Neural crest cell (in vitro differentiated cells): ENCODE measurements around the gene CNOT11. TPM values are rescaled to one million over a fixed set of nuclear protein-coding genes. Genes with fewer than 3 reads are reported as not detected.
"Not testable (repeated sequence)": the region's sequence is repeated elsewhere in the genome, so short reads cannot be mapped to it uniquely, and the experiment has no call there.

Source experiments
- DNase-seq: peaks from one replicate; pipeline ENCODE4 v3.0.0; 2021; ENCODE audit warnings: low read depth, mixed read lengths, low spot score
- H3K27ac Mint-ChIP-seq: one replicate; pipeline ENCODE4 v1.8.0; 2021; ENCODE audit warnings: mild to moderate bottlenecking, mixed read lengths; ENCODE audit not compliant: unreplicated experiment
- H3K27me3 Mint-ChIP-seq: 2 replicates; pipeline ENCODE4 v1.8.0; 2021; ENCODE audit warnings: low read depth, mild to moderate bottlenecking, mixed read lengths
- H3K36me3 Mint-ChIP-seq: 2 replicates; pipeline ENCODE4 v1.8.0; 2021; ENCODE audit warnings: low read depth, mild to moderate bottlenecking, mixed read lengths
- H3K4me1 Mint-ChIP-seq: 2 replicates; pipeline ENCODE4 v1.8.0; 2021; ENCODE audit warnings: mixed read lengths
- H3K4me3 Mint-ChIP-seq: one replicate; pipeline ENCODE4 v1.8.0; 2021; ENCODE audit warnings: mild to moderate bottlenecking, mixed read lengths
- H3K9me3 Mint-ChIP-seq: 2 replicates; pipeline ENCODE4 v1.8.0; 2021; ENCODE audit warnings: mixed read lengths
- total RNA-seq: library from RNA; stranded (reverse); gene quantifications from 2 replicates; pipeline ENCODE4 v1.2.1, GENCODE V29; 2021
- TF ChIP-seq, protein P1 (sequence below): fragments of 200-600 bp; sonication (generic); conservative IDR thresholded peaks from 2 replicates; pipeline ENCODE4 v1.5.0; 2021; ENCODE audit warnings: antibody characterized with exemption, mild to moderate bottlenecking

Gene CNOT11
- total RNA-seq, 1 donor from 2014 or later: 48.2 TPM

DNA sequence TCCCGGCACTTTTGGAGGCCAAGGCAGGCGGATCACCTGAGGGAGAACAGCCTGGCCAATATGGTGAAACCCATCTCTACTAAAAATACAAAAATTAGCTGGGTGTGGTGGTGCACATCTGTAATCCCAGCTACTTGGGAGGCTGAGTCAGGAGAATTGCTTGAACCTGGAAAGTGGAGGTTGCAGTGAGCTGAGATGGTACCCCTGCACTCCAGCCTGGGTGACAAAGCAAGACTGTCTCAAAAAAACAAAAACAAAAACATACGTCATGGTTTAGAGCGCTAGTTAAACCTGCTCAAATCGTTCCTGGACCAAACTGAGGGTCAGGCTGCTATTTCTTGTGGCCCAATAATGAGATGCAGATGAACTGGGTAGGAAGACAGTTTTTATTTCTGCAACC lies 7.2 kb upstream of the CNOT11 start:
- H3K4me1 Mint-ChIP-seq, H3K9me3 Mint-ChIP-seq, H3K27me3 Mint-ChIP-seq, H3K4me3 Mint-ChIP-seq, H3K36me3 Mint-ChIP-seq, DNase-seq, H3K27ac Mint-ChIP-seq: not testable (repeated sequence)

DNA sequence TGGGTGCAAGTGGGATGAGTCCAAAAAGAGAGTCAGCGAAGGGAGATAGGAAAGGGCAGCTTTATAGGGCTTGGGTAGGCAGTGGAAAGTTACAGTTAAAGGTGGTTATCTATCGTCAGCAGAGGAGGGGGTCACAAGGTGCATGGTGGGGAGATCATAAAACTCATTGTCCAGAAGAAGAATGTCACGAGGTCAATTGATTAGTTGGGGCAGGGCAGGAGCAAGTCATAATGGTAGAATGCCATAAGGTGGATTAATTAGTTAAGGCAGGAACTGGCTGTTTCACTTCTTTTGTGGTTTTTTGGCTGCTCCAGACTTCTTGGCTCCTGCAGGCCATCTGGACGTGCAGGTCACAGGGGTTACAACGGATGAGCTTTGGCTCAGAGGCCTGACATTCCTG lies 3.9 kb upstream of the CNOT11 start:
- not testable (repeated sequence) for H3K27ac Mint-ChIP-seq, H3K9me3 Mint-ChIP-seq, H3K36me3 Mint-ChIP-seq, H3K27me3 Mint-ChIP-seq, DNase-seq
- Mint-ChIP-seq H3K4me1 (peaks cover 25% of the 10 kb centered on the region), H3K4me3 (peak overlapping the region; percentile 36)

DNA sequence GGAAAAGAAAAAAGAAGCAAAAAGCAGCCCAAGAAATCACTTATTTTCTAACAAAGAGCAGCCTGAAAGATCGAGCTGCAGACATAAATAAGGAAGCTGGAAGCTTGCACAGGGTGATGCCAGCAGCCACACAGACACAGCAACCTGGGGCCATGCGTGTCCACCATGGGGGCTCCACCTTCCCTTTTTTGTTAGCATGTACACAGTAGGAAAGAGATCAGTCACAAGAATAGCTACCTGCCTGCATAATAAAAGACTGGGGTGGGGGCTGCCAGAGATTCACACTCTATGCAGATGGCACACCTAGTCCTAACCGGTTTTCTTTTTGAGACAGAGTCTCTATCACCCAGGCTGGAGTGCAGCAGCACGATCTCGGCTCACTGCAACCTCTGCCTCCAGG lies 2.9 kb upstream of the CNOT11 start:
- TF ChIP-seq, protein P1, sequence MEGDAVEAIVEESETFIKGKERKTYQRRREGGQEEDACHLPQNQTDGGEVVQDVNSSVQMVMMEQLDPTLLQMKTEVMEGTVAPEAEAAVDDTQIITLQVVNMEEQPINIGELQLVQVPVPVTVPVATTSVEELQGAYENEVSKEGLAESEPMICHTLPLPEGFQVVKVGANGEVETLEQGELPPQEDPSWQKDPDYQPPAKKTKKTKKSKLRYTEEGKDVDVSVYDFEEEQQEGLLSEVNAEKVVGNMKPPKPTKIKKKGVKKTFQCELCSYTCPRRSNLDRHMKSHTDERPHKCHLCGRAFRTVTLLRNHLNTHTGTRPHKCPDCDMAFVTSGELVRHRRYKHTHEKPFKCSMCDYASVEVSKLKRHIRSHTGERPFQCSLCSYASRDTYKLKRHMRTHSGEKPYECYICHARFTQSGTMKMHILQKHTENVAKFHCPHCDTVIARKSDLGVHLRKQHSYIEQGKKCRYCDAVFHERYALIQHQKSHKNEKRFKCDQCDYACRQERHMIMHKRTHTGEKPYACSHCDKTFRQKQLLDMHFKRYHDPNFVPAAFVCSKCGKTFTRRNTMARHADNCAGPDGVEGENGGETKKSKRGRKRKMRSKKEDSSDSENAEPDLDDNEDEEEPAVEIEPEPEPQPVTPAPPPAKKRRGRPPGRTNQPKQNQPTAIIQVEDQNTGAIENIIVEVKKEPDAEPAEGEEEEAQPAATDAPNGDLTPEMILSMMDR: no peak
- Mint-ChIP-seq H3K9me3 (no peaks in the 10 kb centered on the region), H3K27ac (no peak overlapping the region), H3K4me1 (peaks cover 33% of the 10 kb centered on the region), H3K4me3 (peak overlapping the region; percentile 56), H3K36me3 (no peaks in the 10 kb centered on the region), H3K27me3 (no peaks in the 10 kb centered on the region)
- DNase-seq: no peak

DNA sequence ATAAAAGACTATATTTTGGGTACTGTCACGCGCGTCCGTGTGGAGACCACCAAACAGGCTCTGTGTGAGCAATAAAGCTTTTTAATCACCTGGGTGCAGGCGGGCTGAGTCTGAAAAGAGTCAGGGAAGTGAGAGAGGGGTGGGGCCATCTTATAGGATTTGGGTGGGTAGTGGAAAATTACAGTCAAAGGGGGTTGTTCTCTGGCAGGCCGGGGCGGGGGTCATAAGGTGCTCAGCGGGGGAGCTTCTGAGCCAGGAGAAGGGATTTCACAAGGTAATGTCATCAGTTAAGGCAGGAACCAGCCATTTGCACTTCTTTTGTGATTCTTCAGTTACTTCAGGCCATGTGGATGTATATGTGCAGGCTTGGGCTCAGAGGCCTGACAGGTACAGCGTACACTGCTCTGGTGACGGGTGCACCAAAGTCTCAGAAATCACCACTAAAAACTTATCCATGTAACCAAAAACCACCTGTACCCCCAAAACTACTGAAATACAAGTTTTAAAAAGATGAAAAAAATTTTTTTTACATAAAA lies 1.4 kb upstream of the CNOT11 start:
- H3K9me3 Mint-ChIP-seq, H3K27me3 Mint-ChIP-seq, DNase-seq, H3K36me3 Mint-ChIP-seq, H3K27ac Mint-ChIP-seq: not testable (repeated sequence)
- Mint-ChIP-seq H3K4me1 (peaks cover 41% of the 10 kb centered on the region), H3K4me3 (peak overlapping the region; percentile 82)

DNA sequence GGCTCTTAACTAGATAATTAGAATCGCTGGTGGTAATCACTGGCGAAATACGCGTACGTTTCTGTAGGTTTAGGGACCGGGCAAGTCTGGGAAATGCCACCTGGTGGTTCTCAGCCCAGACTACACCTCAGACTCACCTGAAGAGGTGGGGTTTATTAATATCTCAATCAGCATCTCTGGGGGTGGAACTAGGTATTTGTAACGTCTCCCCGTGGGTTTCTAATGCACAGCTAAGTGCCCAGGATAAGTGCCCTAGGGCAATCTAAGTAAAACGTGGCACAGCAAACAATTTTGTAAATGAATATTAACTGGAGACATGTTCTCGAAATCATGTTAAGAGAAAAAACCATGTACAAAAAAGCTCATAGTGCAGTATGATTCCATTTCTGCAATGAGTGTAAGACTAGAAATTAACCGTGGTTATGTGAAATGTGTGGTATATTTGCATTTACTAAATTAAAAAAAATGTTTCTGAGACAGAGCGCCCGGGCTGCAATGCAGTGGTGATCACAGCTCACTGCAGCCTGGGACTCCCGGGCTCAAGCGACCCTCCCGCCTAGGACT lies 760 bp upstream of the CNOT11 start:
- no peaks in the 10 kb centered on the region for H3K27me3 Mint-ChIP-seq
- no peak for DNase-seq
- peak overlapping the region; percentile 95 for H3K27ac Mint-ChIP-seq
- H3K9me3 Mint-ChIP-seq: no peaks in the 10 kb centered on the region
- TF ChIP-seq, protein P1: peak; percentile 74
- peak overlapping the region; percentile 94 for H3K4me3 Mint-ChIP-seq
- peaks cover 4% of the 10 kb centered on the region for H3K36me3 Mint-ChIP-seq
- H3K4me1 Mint-ChIP-seq: peaks cover 42% of the 10 kb centered on the region

DNA sequence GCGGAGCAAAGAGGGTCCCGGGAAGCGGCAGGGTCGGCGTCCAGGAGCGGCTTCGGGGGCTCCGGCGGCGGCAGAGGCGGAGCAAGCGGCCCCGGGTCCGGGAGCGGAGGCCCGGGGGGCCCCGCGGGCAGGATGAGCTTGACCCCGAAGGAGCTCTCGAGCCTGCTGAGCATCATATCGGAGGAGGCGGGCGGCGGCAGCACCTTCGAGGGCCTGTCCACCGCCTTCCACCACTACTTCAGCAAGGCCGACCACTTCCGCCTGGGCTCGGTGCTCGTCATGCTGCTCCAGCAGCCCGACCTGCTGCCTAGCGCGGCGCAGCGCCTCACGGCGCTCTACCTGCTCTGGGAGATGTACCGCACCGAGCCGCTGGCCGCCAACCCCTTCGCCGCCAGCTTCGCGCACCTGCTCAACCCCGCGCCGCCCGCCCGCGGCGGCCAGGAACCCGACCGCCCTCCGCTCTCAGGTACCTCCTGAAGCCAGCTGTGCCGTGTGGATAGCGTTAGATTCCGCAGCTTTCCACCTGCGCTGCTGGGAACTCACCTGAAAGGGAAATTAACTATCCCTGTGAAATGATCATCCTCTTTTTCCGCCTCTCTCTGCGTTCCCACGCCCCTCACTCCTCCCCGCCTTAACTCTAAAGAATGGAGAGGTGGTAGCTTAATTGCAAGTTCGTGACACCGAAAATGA lies 472 bp downstream of the CNOT11 start:
- no peaks in the 10 kb centered on the region for H3K9me3 Mint-ChIP-seq
- peaks cover 8% of the 10 kb centered on the region for H3K36me3 Mint-ChIP-seq
- TF ChIP-seq, protein P1: no peak
- DNase-seq: no peak
- H3K4me3 Mint-ChIP-seq: peak overlapping the region; percentile 94
- H3K27ac Mint-ChIP-seq: peak overlapping the region; percentile 48
- no peaks in the 10 kb centered on the region for H3K27me3 Mint-ChIP-seq
- peaks cover 42% of the 10 kb centered on the region for H3K4me1 Mint-ChIP-seq
